Brain pericyte (primary cell): ENCODE measurements around the gene DNAJA2.
"Not testable (repeated sequence)": the region's sequence is repeated elsewhere in the genome, so short reads cannot be mapped to it uniquely, and the experiment has no call there.

Source experiments
- DNase-seq: peaks from one replicate; pipeline ENCODE4 v3.0.0-alpha.2; 2012; ENCODE audit warnings: low read depth, low spot score

DNAJA2 gene

DNA sequence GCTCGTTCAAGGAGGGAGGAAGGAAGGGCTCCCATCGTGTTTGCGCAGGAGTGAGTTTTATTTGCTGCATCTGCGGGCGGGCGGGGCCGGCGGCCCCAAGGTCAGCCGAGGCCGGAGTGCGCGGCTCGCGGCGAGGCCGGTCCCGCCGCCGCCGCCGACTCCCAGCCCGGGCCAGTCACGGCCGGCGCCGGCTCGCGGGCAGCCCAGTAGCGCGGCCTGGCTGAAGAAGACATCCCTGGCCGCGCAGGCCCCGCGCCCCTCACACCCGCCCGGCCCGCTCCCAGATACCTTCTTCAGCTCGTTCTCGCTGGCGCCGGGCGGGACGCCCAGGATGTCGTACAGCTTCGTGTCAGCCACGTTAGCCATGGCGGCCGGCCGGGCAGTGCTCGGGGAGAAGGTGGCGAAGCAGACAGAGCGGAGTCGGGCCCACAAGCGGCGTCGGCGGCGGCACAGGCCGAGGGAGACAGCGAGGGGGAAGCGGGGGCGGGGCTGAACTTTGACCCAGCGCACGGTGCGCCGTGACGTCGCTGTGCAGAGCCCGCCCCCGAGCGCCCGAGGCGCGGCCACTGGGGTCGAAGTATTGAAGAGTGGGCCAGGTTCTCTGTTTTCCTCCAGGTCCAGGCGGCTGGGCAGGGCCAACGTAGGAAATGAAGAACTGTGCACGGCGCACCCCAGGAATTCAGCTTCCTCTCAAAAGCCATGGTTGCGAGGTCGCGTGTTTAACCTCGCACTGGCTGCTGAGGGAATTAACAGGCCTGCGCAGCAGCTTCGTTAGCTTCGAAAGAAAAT, at the start of gene DNAJA2:
DNAJA2 (minus strand) TSS at position 468 of the 789 bp plus-strand sequence; CDS start at position 366, 102 bp downstream.
- peak; percentile 71 for DNase-seq

GRCh38 chr16:47019568-47019967, 46.1 kb upstream of the DNAJA2 start:
- DNase-seq, result no peak

- DNase-seq, result no peak
Observed at GRCh38 chr16:47018223-47018891, 44.9 kb upstream of the DNAJA2 start.

GRCh38 chr16:47017636-47018035, 44.2 kb upstream of the DNAJA2 start:
- no peak for DNase-seq

GRCh38 chr16:47016700-47017133, 43.2 kb upstream of the DNAJA2 start:
- DNase-seq, result no peak

DNA sequence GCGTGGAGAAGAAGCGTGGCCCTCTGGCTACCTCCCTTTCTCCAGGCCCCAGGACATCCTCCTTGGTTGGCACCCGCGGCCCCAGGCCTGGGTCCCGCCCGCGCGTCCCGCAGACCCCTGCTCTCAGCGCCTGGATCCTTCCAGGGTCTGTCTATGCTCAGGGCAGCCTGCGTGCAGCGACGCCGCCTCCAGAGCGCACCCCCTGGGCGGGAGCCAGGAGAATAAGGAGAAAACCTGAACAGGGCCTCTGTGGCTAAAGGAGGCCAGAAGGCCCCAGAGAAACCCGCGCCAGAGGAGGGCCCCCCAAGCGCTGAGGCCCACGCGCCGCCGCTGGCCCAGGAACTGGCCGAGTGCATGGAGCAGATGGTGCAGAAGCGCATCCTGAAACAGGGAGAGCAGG, 40.4 kb upstream of the DNAJA2 start:
- DNase-seq, result no peak

DNA sequence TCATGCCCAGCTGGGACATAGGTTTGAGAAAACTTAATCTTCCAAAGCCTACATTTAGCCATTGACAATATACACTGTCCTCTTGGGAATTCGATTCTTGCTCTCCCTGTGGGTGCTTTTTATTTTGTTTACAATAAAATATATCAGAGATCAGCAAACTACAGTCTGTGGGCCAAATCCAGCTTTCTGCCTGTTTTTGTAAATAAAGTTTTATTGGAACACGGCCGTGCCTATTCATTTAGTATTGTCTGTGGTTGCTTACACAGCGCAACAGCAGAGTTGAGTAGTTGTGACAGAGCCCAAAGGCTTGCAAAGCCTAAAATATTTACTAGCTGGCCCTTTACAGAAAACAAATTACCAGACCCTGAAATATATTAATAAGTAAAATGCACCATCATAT, 39.7 kb upstream of the DNAJA2 start:
- DNase-seq, result no peak

GRCh38 chr16:47010812-47011211, 37.3 kb upstream of the DNAJA2 start:
- not testable (repeated sequence) for DNase-seq

GRCh38 chr16:47008612-47009011, 35.1 kb upstream of the DNAJA2 start:
- no peak for DNase-seq

GRCh38 chr16:47008174-47008573, 34.7 kb upstream of the DNAJA2 start:
- no peak for DNase-seq

- DNase-seq, result no peak
Observed at GRCh38 chr16:47004652-47005051, 31.2 kb upstream of the DNAJA2 start.

- DNase-seq, result not testable (repeated sequence)
Observed at GRCh38 chr16:47000066-47000465, 26.6 kb upstream of the DNAJA2 start.

GRCh38 chr16:46997844-46998243, 24.4 kb upstream of the DNAJA2 start:
- DNase-seq, result no peak

- DNase-seq, result no peak
Observed at GRCh38 chr16:46996952-46997458, 23.5 kb upstream of the DNAJA2 start.

GRCh38 chr16:46996391-46996790, 22.9 kb upstream of the DNAJA2 start:
- DNase-seq, result no peak

DNA sequence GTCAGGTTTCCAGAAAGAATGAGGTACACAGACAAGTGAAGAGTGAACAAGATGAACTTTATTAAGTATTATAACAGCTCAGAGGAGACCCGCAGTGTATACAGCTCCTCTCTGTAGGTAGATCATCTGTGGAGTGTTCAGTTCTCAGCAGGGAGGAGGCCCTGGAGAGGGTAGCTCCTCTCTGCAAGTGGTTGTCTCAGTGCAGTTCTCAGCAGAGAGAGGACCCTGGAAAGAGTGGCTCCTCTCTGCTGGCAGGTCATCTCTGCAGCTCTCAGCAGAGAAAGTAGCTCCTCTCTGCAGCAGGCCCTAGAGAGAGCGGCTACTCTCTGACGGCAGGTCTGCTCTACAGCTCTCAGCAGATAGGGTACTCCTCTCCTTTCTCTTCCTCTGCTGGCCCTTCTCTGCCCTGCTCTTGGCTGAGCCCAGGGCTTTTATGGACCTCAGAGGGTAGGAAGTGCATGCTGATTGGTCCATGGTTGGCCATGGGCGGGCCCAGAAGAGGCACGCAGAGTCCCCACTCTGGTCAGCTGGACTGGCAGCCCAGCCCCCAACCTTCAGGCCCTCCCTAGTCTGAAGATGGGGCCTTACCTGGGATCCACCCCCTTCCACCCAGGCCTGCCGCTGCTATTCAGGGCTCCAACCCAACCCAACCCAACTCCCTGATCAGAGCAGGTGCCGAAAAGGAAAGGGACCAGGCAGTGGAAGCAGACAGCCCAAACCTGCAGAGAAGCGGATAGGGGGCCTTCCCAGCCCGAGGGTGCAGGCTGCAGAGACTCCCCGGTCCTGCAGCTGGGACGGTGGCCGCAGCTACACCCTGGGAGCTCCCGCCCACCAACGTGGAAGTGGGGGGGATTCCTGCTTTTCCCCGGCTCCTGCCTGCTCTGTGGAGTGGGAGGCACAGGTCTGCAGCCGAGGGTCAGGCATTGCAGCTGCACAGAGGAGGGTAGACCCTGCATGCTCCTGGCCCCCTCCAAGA, 18.5 kb upstream of the DNAJA2 start:
- no peak for DNase-seq

- DNase-seq, result no peak
Observed at GRCh38 chr16:46986896-46987295, 13.4 kb upstream of the DNAJA2 start.

DNA sequence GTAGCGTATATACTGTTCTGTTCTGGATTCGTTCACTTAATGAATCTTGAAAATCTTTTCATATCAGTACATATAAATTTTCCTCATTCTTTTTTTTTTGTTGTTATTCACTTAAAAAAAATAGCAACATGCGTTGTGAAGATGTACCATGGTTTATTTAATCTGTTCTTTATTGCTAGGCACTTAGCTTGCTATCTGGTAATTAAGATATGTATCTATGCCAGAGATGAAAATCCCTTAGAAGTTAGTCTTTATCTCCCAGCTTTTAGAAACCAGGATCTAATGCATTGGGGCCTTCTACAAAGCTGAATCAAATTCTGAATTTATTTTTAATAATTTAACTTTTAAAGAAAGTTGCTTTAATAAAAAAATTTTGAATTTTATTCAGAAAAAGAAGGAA, 13.0 kb upstream of the DNAJA2 start:
- no peak for DNase-seq

DNA sequence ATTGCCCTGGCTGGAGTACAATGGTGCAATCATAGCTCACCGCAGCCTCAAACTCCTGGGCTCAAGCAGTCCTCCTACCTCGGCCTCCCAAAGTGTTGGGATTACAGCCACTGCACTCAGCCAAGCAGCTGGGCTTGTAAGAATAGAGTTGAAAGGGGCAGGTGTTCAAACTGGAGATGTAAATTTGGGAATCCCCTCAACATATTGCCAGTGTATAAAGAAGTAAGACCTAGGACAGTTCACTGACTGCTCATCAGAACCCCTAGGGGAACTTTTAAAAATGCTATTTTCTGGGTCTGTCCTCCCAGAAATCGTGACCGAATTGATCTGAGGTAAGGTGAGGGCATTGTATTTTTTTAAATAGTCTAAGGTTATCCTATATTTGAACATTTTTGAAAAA, 8.9 kb upstream of the DNAJA2 start:
- DNase-seq, result no peak

GRCh38 chr16:46980926-46981325, 7.5 kb upstream of the DNAJA2 start:
- no peak for DNase-seq

DNA sequence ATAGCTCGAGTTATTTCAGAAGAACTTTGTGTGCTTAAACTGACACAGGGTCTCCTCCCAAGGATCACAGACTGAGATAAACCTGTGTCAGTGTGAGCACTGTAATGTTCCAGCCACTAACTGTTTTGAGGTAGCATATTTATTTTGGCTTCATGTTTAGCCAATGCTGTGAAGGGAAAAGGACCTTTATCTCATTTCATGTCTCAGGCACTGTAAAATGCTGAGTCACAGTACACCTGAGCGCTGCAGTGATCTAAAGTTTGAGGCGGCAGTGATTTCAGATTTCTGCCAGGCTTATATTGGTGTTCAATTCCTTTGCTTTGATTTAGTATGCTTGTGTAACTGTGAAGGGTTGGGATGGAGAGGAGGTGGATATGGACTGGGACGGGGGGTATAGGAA, 3.1 kb upstream of the DNAJA2 start:
- no peak for DNase-seq
